Mammary epithelial cell (primary cell): ENCODE measurements around the gene ING5.

ENCODE experiments used
- CTCF ChIP-seq, 2 donors: IDR thresholded peaks in 1 of 2; conservative IDR thresholded peaks in 1 of 2; 2 replicates each; pipeline ENCODE4 v1.5.1; 2011 to 2012; ENCODE audit warnings: inconsistent platforms in 2 of 2, low read length in 2 of 2, mild to moderate bottlenecking in 2 of 2, control low read depth in 1 of 2, low read depth in 1 of 2; ENCODE audit not compliant: insufficient read depth in 1 of 2; ENCODE audit errors: extremely low read depth in 1 of 2
- EZH2 ChIP-seq: IDR thresholded peaks from 2 replicates; pipeline ENCODE4 v1.6.1; 2012; ENCODE audit warnings: low read length, inconsistent platforms, borderline replicate concordance

- no peak for TF ChIP-seq EZH2
- TF ChIP-seq CTCF (conservative IDR thresholded peaks at IDR 0.05 in 1 of 2, IDR thresholded peaks at IDR 0.05 in 1 of 2; ENCODE audit: extremely low read depth in 1 of 2, insufficient read depth in 1 of 2, low read depth in 1 of 2, low read length in 2 of 2) = no peak
Measured at GRCh38 chr2:241772063-241772499, 70.2 kb downstream of the ING5 start.
